ENCODE data around the gene C7orf25.

GRCh38 chr7:42907316-42907715 lies 4.6 kb downstream of the C7orf25 start:
- TF ChIP-seq CTCF (IDR thresholded peaks at IDR 0.05) (no peak), POLR2A (IDR thresholded peaks at IDR 0.05) (no peak)
